NCI-H1930 (cell line): ENCODE measurements around the gene LELP1.

ENCODE experiments used
- DNase-seq, 2 experiments: peaks; one replicate each; lab custom pipeline; 2025; lab: John Stamatoyannopoulos, UW

LELP1 gene

DNA sequence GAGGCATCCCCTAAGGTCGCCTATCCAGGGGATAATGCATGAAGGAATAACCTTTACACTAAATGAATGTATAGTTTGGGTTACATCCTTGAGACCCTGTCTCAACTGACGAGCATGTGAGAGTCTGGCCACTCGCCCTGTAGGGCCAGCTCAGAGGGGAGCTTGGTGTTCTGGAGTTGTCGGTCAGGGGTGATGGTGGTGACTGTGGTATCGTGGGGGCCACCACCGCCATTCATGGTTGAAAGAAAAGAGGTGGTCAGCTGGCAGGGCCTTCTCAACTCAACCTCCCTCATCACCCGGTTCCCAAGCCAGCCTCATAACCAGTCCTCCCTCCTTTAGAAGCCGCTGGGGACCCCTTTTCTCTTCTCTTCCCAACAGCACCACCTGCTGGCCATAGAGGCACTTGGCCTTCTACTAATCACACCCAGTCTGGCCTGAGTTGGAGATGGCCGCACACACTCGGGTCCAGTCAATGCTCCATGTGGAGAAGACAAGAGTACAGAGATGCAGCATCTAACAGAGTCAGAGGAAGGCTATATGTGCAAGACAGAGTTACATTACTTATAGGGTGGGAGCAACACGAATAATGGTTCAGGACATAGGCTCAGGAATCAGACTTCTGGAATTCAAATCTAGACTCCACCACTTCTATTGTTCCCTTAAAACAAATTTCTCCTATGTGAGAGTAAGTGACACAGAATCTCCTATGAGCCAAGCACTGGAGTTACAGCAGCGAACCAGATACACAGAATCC is 26.0 kb downstream of the LELP1 start:
- peak in 1 of 2 experiments; percentile 2 for DNase-seq

DNA sequence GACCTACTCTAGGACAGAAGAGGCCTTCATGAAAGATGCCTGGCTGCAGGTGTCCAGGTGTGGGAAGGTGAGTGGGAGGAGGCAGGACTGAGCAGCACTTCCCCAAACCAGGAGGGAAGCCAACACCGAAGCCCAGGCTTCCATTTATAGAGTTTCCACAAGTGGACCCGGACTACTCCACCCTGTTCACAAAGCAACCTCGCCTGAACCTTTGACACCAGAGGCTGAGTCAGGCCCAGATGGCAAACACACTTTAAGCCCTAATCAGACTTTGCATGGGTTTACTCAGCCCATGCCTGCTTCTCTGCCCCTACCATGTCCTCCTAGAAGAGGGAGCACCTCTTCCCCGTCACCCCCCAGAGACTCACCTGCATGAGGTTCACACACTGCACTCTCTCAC is 28.1 kb downstream of the LELP1 start:
- DNase-seq, result no peak

- no peak for DNase-seq
These were observed 28.6 kb downstream of the LELP1 start for GRCh38 chr1:153231785-153232184.

DNA sequence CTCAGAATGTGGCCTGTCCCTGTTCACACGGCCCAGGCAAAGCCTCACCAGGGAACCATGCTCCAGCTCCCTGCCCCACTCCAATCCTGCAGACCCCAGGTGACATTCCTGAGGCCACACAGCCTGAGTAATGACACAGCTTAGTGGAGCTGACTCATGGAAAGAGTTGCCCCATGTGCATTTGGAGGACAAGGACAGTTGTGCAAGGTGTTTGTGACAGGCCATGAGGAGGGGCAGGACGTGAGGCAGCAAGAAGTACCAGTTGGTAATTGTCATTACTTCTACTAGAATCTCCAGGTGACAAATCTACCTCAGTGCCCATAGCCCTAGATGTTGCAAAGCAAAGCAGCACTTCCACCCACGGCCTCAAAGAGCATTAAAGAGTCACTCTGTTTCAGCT is 29.3 kb downstream of the LELP1 start:
- no peak for DNase-seq

DNA sequence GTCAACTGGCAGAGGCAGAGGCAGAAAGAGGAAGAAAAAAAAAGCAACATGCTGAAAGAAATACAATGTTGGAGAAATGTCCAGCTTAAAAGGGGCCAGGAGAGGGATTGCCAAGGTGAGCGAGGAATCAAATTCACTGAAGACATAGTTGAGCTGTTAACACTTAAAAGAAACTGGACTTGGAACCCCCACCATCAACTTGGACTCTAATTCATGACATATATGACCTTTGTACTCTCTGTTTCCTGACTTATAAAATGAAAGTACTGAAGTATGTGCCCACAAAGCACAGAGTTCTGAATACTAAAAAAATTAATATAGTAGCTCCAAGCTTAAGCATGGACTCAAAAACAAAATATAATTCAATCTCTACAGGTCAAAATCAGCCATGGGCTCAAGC is 30.2 kb downstream of the LELP1 start:
- DNase-seq, result no peak

GRCh38 chr1:153238527-153238926 is 35.3 kb downstream of the LELP1 start:
- DNase-seq, result no peak

DNA sequence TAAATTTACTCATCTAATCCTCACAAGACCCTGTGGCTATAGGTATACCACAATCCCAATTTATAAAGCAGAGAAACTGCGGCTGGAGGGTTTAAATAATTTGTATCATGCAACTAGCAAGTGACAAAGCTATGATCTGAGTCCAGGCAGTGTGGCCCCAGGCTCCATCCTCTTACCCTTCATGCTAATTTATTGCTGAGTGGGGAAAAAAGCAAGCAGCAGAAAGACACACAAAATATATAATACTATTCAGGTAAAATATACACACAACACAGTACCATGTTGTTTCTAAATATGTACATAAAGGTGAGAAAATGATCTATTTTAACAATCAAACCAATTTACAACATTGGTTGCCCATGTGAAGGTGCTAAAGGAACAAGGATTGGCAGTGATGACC is 38.9 kb downstream of the LELP1 start:
- no peak for DNase-seq

DNA sequence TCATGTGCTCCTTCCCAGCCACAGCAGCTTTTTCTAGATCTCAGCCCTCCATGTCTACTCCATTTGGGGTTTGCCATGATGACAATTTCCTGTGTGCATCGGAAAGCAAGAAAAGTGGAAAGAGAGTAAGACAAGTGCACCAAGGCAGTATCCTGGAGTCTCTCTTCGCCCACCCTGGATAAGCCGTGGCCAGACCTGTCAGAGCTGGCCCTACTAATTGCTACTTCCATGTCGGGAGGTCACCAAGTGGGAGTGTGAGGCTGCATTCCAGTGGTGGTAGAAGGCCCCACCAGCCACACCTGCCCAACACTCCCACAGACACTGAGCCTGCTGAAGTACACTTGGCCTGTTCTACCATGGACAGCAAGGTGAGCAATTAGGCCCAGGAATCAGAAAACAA is 42.2 kb downstream of the LELP1 start:
- no peak for DNase-seq

DNA sequence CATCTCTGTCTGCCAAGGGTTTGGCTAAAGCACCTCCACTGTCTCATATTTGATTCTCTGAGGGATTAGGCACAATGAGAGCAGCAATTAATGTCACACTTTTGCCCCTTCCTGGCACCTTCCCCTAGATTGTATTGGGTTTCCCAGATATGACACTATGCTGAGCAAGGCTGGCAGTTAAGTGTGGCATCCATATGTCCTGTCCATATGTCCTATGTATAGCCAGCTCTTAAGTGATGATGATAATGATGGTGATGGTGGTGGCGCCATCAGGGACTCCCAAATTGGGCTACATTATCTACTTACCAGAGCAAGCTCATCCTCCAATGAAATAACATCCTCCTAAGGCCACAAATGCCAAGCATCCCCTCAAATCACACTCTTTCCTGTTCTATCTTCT is 42.8 kb downstream of the LELP1 start:
- no peak for DNase-seq

- no peak for DNase-seq
These were observed 43.6 kb downstream of the LELP1 start for GRCh38 chr1:153246825-153247224.

- no peak for DNase-seq
These were observed 45.1 kb downstream of the LELP1 start for GRCh38 chr1:153248176-153248879.

- DNase-seq, result no peak
These were observed 46.9 kb downstream of the LELP1 start for GRCh38 chr1:153250166-153250565.

DNA sequence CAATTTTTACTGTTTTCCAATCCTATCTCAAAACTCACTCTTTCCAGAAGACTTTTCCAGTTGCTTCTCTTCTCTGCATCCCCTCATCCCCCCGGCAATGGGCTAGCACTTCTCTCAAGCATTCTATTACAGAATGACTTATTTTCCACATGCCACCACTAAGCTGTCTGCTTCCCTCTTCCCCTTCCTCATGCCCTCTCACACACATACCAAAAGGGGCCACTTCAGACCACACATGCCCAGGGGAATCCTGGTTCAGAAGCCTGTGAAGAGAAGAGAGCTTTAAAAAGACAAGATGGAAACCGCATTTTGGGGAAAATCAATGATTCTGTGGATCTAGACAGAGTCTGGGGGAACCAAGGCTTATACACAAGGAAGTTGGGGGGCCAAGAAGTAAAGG is 47.9 kb downstream of the LELP1 start:
- no peak for DNase-seq

- DNase-seq, result no peak
These were observed 48.3 kb downstream of the LELP1 start for GRCh38 chr1:153251562-153251961.

DNA sequence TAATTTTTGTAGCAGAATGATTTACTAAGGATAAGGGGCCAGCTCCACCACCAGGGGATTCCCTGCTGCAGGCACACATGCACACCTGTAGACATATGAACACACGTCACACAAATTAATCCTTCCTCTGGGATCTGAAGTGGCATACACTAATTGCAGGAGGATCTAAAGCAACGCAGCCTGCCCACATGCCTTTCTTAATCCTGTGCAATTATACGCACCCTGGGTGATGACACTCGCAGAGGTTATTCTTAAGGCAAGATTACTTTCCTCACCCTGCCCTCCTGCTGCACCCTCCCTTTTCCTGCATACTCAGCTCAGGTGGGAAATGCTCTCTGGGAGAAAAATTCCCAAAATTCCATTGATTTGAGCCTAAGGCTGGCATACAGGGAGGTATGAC is 48.8 kb downstream of the LELP1 start:
- no peak for DNase-seq

- no peak for DNase-seq
These were observed 49.8 kb downstream of the LELP1 start for GRCh38 chr1:153253076-153253475.

DNA sequence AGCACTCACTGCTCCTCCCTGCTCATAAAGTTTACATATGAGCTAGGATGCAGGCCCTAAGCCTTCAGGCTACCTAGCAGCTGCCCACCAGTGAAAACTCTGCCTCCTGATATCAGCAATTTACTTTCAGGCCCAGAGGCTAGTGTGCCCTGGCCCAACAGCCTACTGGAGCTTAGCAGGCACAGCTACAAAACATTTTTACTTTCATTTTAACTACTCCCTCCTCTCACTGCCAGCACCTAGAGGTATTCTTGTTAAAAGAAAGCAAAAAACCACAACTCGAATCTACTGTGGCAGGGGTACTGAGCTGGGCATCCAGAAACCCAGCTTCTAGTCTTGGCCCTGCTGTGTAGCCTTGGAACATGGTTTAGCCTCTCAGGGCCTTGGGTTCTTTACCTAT is 50.5 kb downstream of the LELP1 start:
- no peak for DNase-seq
